Testis (tissue), 3 donors: ENCODE results near the gene OR52N1. TPM values are rescaled to one million over a fixed set of nuclear protein-coding genes. Genes with fewer than 3 reads are reported as not detected.

Experiments
- DNase-seq: peaks from one replicate; pipeline ENCODE4 v3.0.0-alpha.2; 2019
- H3K27ac ChIP-seq, 2 donors: fragments of 200-600 bp; sonication (generic); one replicate each; pipeline ENCODE4 v1.5.1; 2019
- H3K27me3 ChIP-seq: fragments of 200-600 bp; sonication (generic); one replicate; pipeline ENCODE4 v1.5.1; 2019
- H3K36me3 ChIP-seq: fragments of 200-600 bp; sonication (generic); one replicate; pipeline ENCODE4 v1.5.1; 2017; ENCODE audit warnings: low read depth; ENCODE audit errors: missing control alignments
- H3K4me1 ChIP-seq: fragments of 200-600 bp; sonication (generic); one replicate; pipeline ENCODE4 v1.5.1; 2019
- H3K4me3 ChIP-seq, 2 donors: fragments of 200-600 bp; sonication (generic); one replicate each; pipeline ENCODE4 v1.5.1; 2017 to 2019
- H3K9me3 ChIP-seq: fragments of 200-600 bp; sonication (generic); one replicate; pipeline ENCODE4 v1.5.1; 2017
- CTCF ChIP-seq, 3 experiments: fragments of 450-650 bp in 2 of 3; fragments of 200-600 bp in 1 of 3; sonication (generic) in 1 of 3; IDR thresholded peaks; one replicate each; pipeline ENCODE4 v1.5.1; 2016 to 2019; ENCODE audit warnings: antibody characterized with exemption in 3 of 3, mild to moderate bottlenecking in 2 of 3, moderate library complexity in 1 of 3
- POLR2A ChIP-seq: fragments of 450-650 bp; IDR thresholded peaks from one replicate; pipeline ENCODE4 v1.6.1; 2017; ENCODE audit warnings: antibody characterized with exemption, mild to moderate bottlenecking, moderate library complexity
- WGBS, 2 donors: methylation state at CpG; one replicate each; pipeline ENCODE4 v1.1.5; 2018; 5-methylcytosine and 5-hydroxymethylcytosine counted together
- intact Hi-C: fragments of 100-400 bp; cut with DNase I; formaldehyde crosslinking; loops from one replicate; pipeline ENCODE4 v1.15.1; 2023; ENCODE audit warnings: low total_unique reads
- polyA plus RNA-seq: library from polyadenylated mRNA; stranded (reverse); fragments of 350-450 nt; fragmentation: Illumina TruSeq; extraction: RNeasy Lipid Tissue Mini Kit (QIAGEN cat#74804); gene quantifications from one replicate; pipeline ENCODE4 v1.2.3, GENCODE V29; 2014; ENCODE audit warnings: low read depth, low replicate concordance; ENCODE audit not compliant: insufficient read depth
- total RNA-seq, 2 donors: library from RNA; depleted of rRNA; stranded (reverse); fragments of >200 nt; gene quantifications; one replicate each; pipeline ENCODE4 v1.2.3, GENCODE V29; 2016

OR52N1 gene
- total and polyA plus RNA-seq, 3 donors from 2014 or later, result 1.6 to 1.7 TPM; not detected in 1

GRCh38 chr11:5767056-5767455 lies 24.0 kb downstream of the OR52N1 start:
- intact Hi-C loops, result no loop called here
- 56 to 59% methylated on average over 1 of the region's 1 CpG for WGBS, 2 donors
- Histone ChIP-seq H3K4me3 (no peak overlapping the region), H3K27me3 (no peaks in the 10 kb centered on the region), H3K27ac (no peak overlapping the region), H3K36me3 (no peaks in the 10 kb centered on the region), H3K4me1 (no peaks in the 10 kb centered on the region), H3K9me3 (no peaks in the 10 kb centered on the region)
- TF ChIP-seq CTCF (IDR thresholded peaks at IDR 0.05) (no peak), POLR2A (no peak)
- DNase-seq, result no peak

GRCh38 chr11:5753943-5754342 lies 37.1 kb downstream of the OR52N1 start, which contains the start of gene OR52N4:
OR52N4 (plus strand) TSS chr11:5754243; CDS start chr11:5754741, 498 bp downstream.
- H3K4me1 ChIP-seq, result no peaks in the 10 kb centered on the region
- TF ChIP-seq POLR2A (no peak), CTCF (IDR thresholded peaks at IDR 0.05) (no peak)
- 97 to 100% methylated on average over 1 of the region's 1 CpG for WGBS, 2 donors
- H3K27ac ChIP-seq, result no peak within 1 kb of the TSS
- H3K9me3 ChIP-seq, result no peaks in the 10 kb centered on the region
- H3K27me3 ChIP-seq, result no peaks in the 10 kb centered on the region
- no peaks in the 10 kb centered on the region for H3K36me3 ChIP-seq
- intact Hi-C loops, result no loop called here
- H3K4me3 ChIP-seq, result no peak within 1 kb of the TSS
- no peak for DNase-seq

GRCh38 chr11:5749836-5750235 lies 41.2 kb downstream of the OR52N1 start:
- no peak for DNase-seq
- intact Hi-C loops, result no loop called here
- WGBS, 2 donors, result 83 to 91% methylated on average over 3 of the region's 3 CpGs
- Histone ChIP-seq H3K27me3 (no peaks in the 10 kb centered on the region), H3K4me1 (no peaks in the 10 kb centered on the region), H3K27ac (no peak overlapping the region), H3K9me3 (no peaks in the 10 kb centered on the region), H3K36me3 (no peaks in the 10 kb centered on the region), H3K4me3 (no peak overlapping the region)
- TF ChIP-seq CTCF (IDR thresholded peaks at IDR 0.05) (no peak), POLR2A (no peak)

- Histone ChIP-seq H3K4me1 (no peaks in the 10 kb centered on the region), H3K27ac (no peak overlapping the region), H3K36me3 (no peaks in the 10 kb centered on the region), H3K4me3 (no peak overlapping the region), H3K27me3 (no peaks in the 10 kb centered on the region), H3K9me3 (no peaks in the 10 kb centered on the region)
- TF ChIP-seq CTCF (IDR thresholded peaks at IDR 0.05), result no peak
- no peak for TF ChIP-seq POLR2A
- WGBS, 2 donors, result 78 to 88% methylated on average over 3 of the region's 3 CpGs
- intact Hi-C loops, result no loop called here
- no peak for DNase-seq
These were observed 44.5 kb downstream of the OR52N1 start for GRCh38 chr11:5746614-5747013.

GRCh38 chr11:5738431-5738830 lies 52.6 kb downstream of the OR52N1 start:
- intact Hi-C loops, result no loop called here
- H3K9me3 ChIP-seq, result no peaks in the 10 kb centered on the region
- 81 to 83% methylated on average over 1 of the region's 1 CpG for WGBS, 2 donors

More at GRCh38 chr11:5738431-5738830, 52.6 kb downstream of the OR52N1 start:
- TF ChIP-seq CTCF (IDR thresholded peaks at IDR 0.05) (no peak), POLR2A (no peak)
- no peaks in the 10 kb centered on the region for H3K36me3 ChIP-seq
- no peak overlapping the region for H3K4me3 ChIP-seq
- no peaks in the 10 kb centered on the region for H3K4me1 ChIP-seq
- DNase-seq, result no peak
- H3K27ac ChIP-seq, result no peak overlapping the region
- no peaks in the 10 kb centered on the region for H3K27me3 ChIP-seq
